Neural cell (in vitro differentiated cells): ENCODE data around the gene NBPF26. TPM values are rescaled to one million over a fixed set of nuclear protein-coding genes. Genes with fewer than 3 reads are reported as not detected.
A peak's percentile ranks its signal among the peaks of the same experiment; 100 is the strongest.
"Not testable (repeated sequence)": the region's sequence is repeated elsewhere in the genome, so short reads cannot be mapped to it uniquely, and the experiment has no call there.

Experiments used
- H2AFZ ChIP-seq: fragments of 200-600, 300-800 bp; sonication (generic), shearing (Covaris generic); 2 replicates; pipeline ENCODE4 v1.6.0; 2014; ENCODE audit warnings: low read depth, mild to moderate bottlenecking, antibody characterized with exemption, low read length, moderate library complexity
- H3F3A ChIP-seq: fragments of 200-600 bp; shearing (Covaris generic); 2 replicates; pipeline ENCODE4 v1.6.1; 2016; ENCODE audit warnings: mild to moderate bottlenecking, moderate library complexity, mixed read lengths, antibody characterized with exemption, low read length; ENCODE audit not compliant: insufficient read depth, poor library complexity, severe bottlenecking
- H3K27ac ChIP-seq: fragments of 200-600, 300-800 bp; sonication (generic), shearing (Covaris generic); 2 replicates; pipeline ENCODE4 v1.5.1; 2014; ENCODE audit warnings: mild to moderate bottlenecking, low read length, moderate library complexity
- H3K27me3 ChIP-seq: fragments of 300-800, 200-600 bp; sonication (generic), shearing (Covaris generic); 2 replicates; pipeline ENCODE4 v1.6.0; 2014; ENCODE audit warnings: mild to moderate bottlenecking, low read depth, low read length, moderate library complexity; ENCODE audit not compliant: insufficient read depth
- H3K36me3 ChIP-seq: fragments of 300-800, 200-600 bp; sonication (generic), shearing (Covaris generic); 2 replicates; pipeline ENCODE4 v1.5.1; 2014; ENCODE audit warnings: mild to moderate bottlenecking, antibody characterized with exemption, low read length, moderate library complexity; ENCODE audit not compliant: insufficient read depth
- H3K4me2 ChIP-seq: fragments of 300-800, 200-600 bp; sonication (generic), shearing (Covaris generic); 2 replicates; pipeline ENCODE4 v1.6.0; 2014; ENCODE audit warnings: mild to moderate bottlenecking, low read length
- H3K4me3 ChIP-seq: fragments of 300-800, 200-600 bp; sonication (generic), shearing (Covaris generic); 2 replicates; pipeline ENCODE4 v1.5.1; 2014; ENCODE audit warnings: mild to moderate bottlenecking, low read length, moderate library complexity
- H3K79me2 ChIP-seq: fragments of 200-600 bp; shearing (Covaris generic); replicated peaks from 2 replicates; pipeline ENCODE4 v1.6.0; 2014; ENCODE audit warnings: mild to moderate bottlenecking, low read length, moderate library complexity; ENCODE audit not compliant: insufficient read depth
- H3K9ac ChIP-seq: fragments of 300-800, 200-600 bp; sonication (generic), shearing (Covaris generic); 2 replicates; pipeline ENCODE4 v1.6.1; 2016; ENCODE audit warnings: mild to moderate bottlenecking, low read length, mixed read lengths
- H3K9me2 ChIP-seq: fragments of 200-600 bp; shearing (Covaris generic); 2 replicates; pipeline ENCODE4 v1.6.1; 2016; ENCODE audit warnings: mild to moderate bottlenecking, low read length, mixed read lengths; ENCODE audit not compliant: insufficient read depth
- H3K9me3 ChIP-seq: fragments of 200-600, 300-800 bp; sonication (generic), shearing (Covaris generic); 2 replicates; pipeline ENCODE4 v1.6.1; 2016; ENCODE audit warnings: mild to moderate bottlenecking, mixed run types, low read length, moderate library complexity, mixed read lengths
- H4K20me1 ChIP-seq: fragments of 200-600 bp; shearing (Covaris generic); 2 replicates; pipeline ENCODE4 v1.6.1; 2016; ENCODE audit warnings: mild to moderate bottlenecking, mixed run types; ENCODE audit not compliant: insufficient read depth
- polyA plus RNA-seq: library from polyadenylated mRNA; depleted of rRNA; stranded (reverse); fragments of >200 nt; gene quantifications from 2 replicates; pipeline ENCODE4 v1.2.3, GENCODE V29; 2014

The NBPF26 gene
- polyA plus RNA-seq, 1 donor from 2014 or later: 10.8 TPM

DNA sequence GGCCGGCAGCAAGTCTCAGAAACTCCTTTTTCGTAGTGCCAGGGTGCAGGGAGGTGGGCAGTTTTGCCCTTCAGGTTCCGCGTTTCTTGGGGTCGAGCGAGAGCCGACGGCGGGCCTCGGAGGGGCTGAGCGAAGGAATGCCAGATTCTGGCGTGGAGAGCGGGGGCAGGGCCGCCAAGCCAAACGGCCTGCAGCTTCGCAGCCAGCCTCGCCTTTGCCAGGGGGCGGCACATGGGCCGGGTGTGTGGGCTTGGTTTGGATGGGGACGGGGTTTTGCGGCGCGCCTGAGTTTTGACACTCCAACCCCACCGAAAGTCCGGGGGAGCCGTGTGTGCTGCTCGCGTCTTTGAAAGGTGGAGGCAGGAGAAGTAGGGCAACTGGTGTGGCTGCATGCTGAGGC lies 762 bp downstream of the NBPF26 start:
- not testable (repeated sequence) for H2AFZ ChIP-seq, H3K4me2 ChIP-seq, H3K79me2 ChIP-seq, H3K9me3 ChIP-seq, H3K36me3 ChIP-seq, H4K20me1 ChIP-seq, H3K9me2 ChIP-seq, H3F3A ChIP-seq, H3K27ac ChIP-seq, H3K9ac ChIP-seq, H3K27me3 ChIP-seq
- peak overlapping the region; percentile 64 for H3K4me3 ChIP-seq

DNA sequence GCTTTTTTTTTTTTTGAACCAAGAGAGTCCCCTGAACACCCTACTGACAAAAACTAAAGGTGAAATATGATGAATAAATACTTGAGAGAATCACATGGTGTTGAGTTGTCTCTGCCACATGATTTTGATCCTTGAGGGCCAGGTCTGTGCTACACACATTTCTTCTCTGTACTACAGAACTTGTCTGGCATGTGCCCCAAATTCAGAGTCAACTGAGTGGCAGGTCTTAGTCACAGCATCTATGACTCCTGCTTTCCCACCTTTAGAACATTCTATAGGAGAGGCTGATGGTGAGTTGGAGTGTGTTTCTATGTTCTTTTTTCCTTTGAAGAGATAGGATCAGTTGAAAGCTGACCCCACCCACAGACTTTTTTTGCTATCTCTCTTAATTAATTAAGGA lies 5.1 kb downstream of the NBPF26 start:
- H3F3A ChIP-seq, H3K4me3 ChIP-seq, H3K9me2 ChIP-seq, H3K79me2 ChIP-seq, H3K4me2 ChIP-seq, H3K9ac ChIP-seq, H3K9me3 ChIP-seq, H3K27me3 ChIP-seq, H2AFZ ChIP-seq, H3K36me3 ChIP-seq, H4K20me1 ChIP-seq, H3K27ac ChIP-seq: not testable (repeated sequence)

- H3F3A ChIP-seq, H3K36me3 ChIP-seq, H3K9me3 ChIP-seq, H4K20me1 ChIP-seq, H3K9ac ChIP-seq, H3K27me3 ChIP-seq, H3K4me2 ChIP-seq, H3K4me3 ChIP-seq, H2AFZ ChIP-seq, H3K79me2 ChIP-seq, H3K27ac ChIP-seq, H3K9me2 ChIP-seq: not testable (repeated sequence)
Observed at GRCh38 chr1:120769090-120769489, 45.3 kb downstream of the NBPF26 start.

- H3K27ac ChIP-seq, H3K36me3 ChIP-seq, H3K9ac ChIP-seq, H3K4me3 ChIP-seq, H3K9me2 ChIP-seq, H4K20me1 ChIP-seq, H3K9me3 ChIP-seq, H3K4me2 ChIP-seq, H3K27me3 ChIP-seq, H3F3A ChIP-seq, H3K79me2 ChIP-seq, H2AFZ ChIP-seq: not testable (repeated sequence)
Observed at GRCh38 chr1:120805452-120805851, 81.7 kb downstream of the NBPF26 start.

DNA sequence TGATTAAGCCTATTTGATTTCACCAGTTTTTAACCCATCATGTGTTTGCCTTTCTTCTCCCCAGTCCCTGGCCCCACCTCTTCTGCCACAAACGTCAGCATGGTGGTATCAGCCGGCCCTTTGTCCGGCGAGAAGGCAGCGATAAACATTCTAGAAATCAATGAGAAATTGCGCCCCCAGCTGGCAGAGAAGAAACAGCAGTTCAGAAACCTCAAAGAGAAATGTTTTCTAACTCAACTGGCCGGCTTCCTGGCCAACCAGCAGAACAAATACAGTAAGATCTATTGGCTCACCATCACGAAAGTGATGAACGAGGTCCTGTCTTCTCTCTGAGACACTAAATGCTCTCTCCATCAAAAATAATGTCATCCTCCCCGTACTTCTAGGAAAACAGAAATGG lies 88.1 kb downstream of the NBPF26 start:
- not testable (repeated sequence) for H3K27ac ChIP-seq, H2AFZ ChIP-seq, H3K9me2 ChIP-seq, H3K36me3 ChIP-seq, H4K20me1 ChIP-seq, H3K4me2 ChIP-seq, H3K79me2 ChIP-seq, H3F3A ChIP-seq, H3K9me3 ChIP-seq, H3K27me3 ChIP-seq, H3K9ac ChIP-seq, H3K4me3 ChIP-seq

DNA sequence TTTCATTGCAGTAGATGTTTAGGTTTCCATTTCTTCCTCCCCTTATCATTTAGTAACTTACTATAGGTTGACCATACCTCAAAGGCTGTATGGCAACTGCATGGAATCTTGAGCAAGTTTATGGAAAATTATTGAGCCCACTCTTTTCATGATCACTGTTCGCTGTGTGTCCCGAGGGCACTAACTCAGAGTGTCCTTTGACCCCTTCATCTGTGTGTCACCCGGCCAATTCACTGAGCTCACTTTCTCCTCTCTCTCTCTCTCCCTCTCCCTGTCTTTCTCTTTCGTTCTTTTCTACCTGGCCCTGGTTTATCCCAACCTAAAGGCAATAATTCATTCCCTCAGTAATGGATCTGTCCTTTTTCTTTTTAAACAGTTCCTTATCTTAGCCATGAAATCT lies 101.3 kb downstream of the NBPF26 start:
- H3K27me3 ChIP-seq, H2AFZ ChIP-seq, H3K4me3 ChIP-seq, H3K9me3 ChIP-seq, H3K79me2 ChIP-seq, H3K36me3 ChIP-seq, H3K4me2 ChIP-seq, H4K20me1 ChIP-seq, H3K9me2 ChIP-seq, H3K27ac ChIP-seq, H3K9ac ChIP-seq, H3F3A ChIP-seq: not testable (repeated sequence)

- not testable (repeated sequence) for H2AFZ ChIP-seq, H3K4me2 ChIP-seq, H3K36me3 ChIP-seq, H3K27me3 ChIP-seq, H3K9me3 ChIP-seq, H3K79me2 ChIP-seq, H3K9me2 ChIP-seq, H3F3A ChIP-seq, H4K20me1 ChIP-seq, H3K4me3 ChIP-seq, H3K9ac ChIP-seq, H3K27ac ChIP-seq
Observed at GRCh38 chr1:120826623-120827022, 102.9 kb downstream of the NBPF26 start.

GRCh38 chr1:120844186-120844944 lies 120.6 kb downstream of the NBPF26 start:
- H3K27ac ChIP-seq, H3K27me3 ChIP-seq, H3F3A ChIP-seq, H3K9me3 ChIP-seq, H3K36me3 ChIP-seq, H3K4me3 ChIP-seq, H3K79me2 ChIP-seq, H2AFZ ChIP-seq, H4K20me1 ChIP-seq, H3K9ac ChIP-seq, H3K9me2 ChIP-seq, H3K4me2 ChIP-seq: not testable (repeated sequence)
